ENCODE data around the gene TMEM59L.
"Not testable (repeated sequence)": the region's sequence is repeated elsewhere in the genome, so short reads cannot be mapped to it uniquely, and the experiment has no call there.

- TF ChIP-seq POLR2A, CTCF (IDR thresholded peaks at IDR 0.05): not testable (repeated sequence)
Observed at GRCh38 chr19:18600692-18601397, 11.8 kb upstream of the TMEM59L start.

Data from heart left ventricle (tissue), 13 donors.